ENCODE measurements around the gene DNAL1. TPM values are rescaled to one million over a fixed set of nuclear protein-coding genes. Genes with fewer than 3 reads are reported as not detected.

Gene DNAL1
- total RNA-seq, 1 experiment from 2014 or later = 32.8 TPM

GRCh38 chr14:73719791-73720190, 75.0 kb downstream of the DNAL1 start:
- in situ Hi-C loops (cut with HindIII; ENCODE audit: low sequenced_read_pairs) = no loop called here
- DNase-seq (ENCODE audit: low spot score) = no peak

GRCh38 chr14:73720636-73721035, 75.8 kb downstream of the DNAL1 start:
- in situ Hi-C loops (cut with HindIII; ENCODE audit: low sequenced_read_pairs) = no loop called here
- DNase-seq (ENCODE audit: low spot score) = no peak

GRCh38 chr14:73721101-73721821, 76.5 kb downstream of the DNAL1 start:
- in situ Hi-C loops (cut with HindIII; ENCODE audit: low sequenced_read_pairs) = no loop called here
- no peak for DNase-seq (ENCODE audit: low spot score)

DNA sequence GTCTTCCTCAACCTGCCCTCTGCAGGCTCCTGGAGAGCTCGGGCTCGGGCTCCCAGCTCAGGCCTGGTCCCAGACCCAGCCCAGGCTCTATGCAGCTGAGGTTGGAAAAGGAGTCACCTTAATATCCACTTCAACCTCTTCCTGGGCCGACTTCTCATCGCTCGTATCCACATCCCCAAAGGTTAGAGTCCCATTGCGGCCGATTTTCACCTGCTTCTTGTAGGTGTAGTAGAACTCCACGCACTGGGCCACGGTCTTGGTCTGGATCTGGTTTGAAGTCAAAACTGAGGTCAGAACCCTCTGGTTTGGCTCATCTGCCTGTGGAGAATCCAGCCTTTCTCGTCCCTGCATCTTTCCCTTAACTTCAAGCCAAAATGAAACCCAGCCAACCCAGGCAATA, 77.8 kb downstream of the DNAL1 start:
- DNase-seq (ENCODE audit: low spot score) = no peak
- in situ Hi-C loops (cut with HindIII; ENCODE audit: low sequenced_read_pairs) = no loop called here

GRCh38 chr14:73723406-73723796, 78.6 kb downstream of the DNAL1 start:
- in situ Hi-C loops (cut with HindIII; ENCODE audit: low sequenced_read_pairs) = no loop called here
- DNase-seq (ENCODE audit: low spot score) = no peak

- DNase-seq (ENCODE audit: low spot score) = no peak
- in situ Hi-C loops (cut with HindIII; ENCODE audit: low sequenced_read_pairs) = no loop called here
These were observed 79.2 kb downstream of the DNAL1 start for GRCh38 chr14:73723797-73724661.

- in situ Hi-C loops (cut with HindIII; ENCODE audit: low sequenced_read_pairs) = no loop called here
- DNase-seq (ENCODE audit: low spot score) = no peak
These were observed 79.9 kb downstream of the DNAL1 start for GRCh38 chr14:73724696-73725095.

- no peak for DNase-seq (ENCODE audit: low spot score)
- in situ Hi-C loops (cut with HindIII; ENCODE audit: low sequenced_read_pairs) = no loop called here
These were observed 80.6 kb downstream of the DNAL1 start for GRCh38 chr14:73725116-73726024.

DNA sequence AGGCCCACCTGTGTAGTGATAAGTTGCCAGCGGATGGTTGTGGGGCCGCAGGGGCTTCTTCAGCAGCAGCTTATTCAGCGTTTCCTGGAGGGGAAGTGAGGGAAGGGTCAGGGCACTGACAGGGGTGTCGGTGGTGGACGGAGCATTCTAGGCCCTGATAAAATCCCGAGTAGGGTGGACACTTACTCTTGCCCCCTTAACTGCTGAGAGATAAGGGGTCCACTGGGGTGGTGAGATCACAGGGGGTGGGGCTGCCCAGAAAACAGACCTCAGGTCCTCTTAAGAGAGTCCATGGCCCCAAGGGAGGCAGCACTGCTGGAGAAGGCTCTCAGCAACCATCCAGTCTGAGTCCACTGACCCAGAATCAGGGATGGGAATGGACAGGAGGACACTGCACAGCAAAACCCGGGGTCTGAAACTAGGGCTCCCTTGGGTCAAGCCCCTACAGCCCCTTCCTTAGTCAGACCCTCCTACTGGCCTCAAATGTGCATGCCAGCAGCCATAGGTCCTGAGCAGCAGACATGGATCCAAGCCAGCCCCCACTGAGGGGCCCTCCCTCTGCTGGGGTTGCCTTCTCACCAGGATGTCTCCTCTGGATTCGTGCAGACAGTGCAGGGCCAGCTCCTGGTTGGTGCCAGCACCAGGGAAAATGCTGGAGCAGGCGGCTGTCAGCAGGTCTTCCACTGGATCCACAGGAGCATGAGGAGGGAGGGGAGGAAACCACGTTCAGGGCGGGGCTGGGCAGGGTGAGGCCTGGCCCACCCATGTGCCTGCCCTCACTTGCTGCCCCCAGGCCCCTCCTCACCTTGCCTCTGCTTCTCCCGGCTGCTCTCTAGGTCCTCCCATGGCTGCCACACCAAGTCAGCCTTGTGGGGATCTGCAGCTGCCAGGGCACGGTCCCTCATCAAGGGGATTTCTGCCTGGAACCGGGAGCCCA, 81.5 kb downstream of the DNAL1 start:
- no peak for DNase-seq (ENCODE audit: low spot score)
- in situ Hi-C loops (cut with HindIII; ENCODE audit: low sequenced_read_pairs) = no loop called here

GRCh38 chr14:73727166-73727565, 82.4 kb downstream of the DNAL1 start:
- in situ Hi-C loops (cut with HindIII; ENCODE audit: low sequenced_read_pairs) = no loop called here

GRCh38 chr14:73728717-73729330, 84.0 kb downstream of the DNAL1 start:
- peak; percentile 82 for DNase-seq (ENCODE audit: low spot score)
- in situ Hi-C loops (cut with HindIII; ENCODE audit: low sequenced_read_pairs) = no loop called here

More at GRCh38 chr14:73727166-73727565, 82.4 kb downstream of the DNAL1 start:
- no peak for DNase-seq (ENCODE audit: low spot score)

GRCh38 chr14:73729556-73730265, 84.9 kb downstream of the DNAL1 start:
- no peak for DNase-seq (ENCODE audit: low spot score)
- in situ Hi-C loops (cut with HindIII; ENCODE audit: low sequenced_read_pairs) = no loop called here

DNA sequence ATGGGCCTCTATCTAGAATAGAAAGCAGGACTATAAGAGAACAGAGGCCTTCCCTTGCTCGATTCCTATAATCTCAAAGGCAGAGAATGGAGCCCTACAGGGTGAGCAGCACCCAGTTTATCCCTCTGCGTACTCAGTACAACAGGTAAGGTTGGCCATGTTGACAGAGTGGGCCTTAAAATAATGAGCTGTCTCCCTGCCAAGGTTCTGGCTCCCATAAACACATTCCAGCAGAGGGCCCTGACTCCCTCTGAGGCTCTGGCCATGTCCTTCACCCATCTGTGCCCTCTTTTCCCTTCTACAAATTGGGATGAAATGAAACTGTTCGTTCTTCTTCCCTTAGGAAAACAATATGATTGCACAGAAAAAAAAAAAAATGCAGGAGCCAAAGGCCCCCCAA, 86.3 kb downstream of the DNAL1 start:
- in situ Hi-C loops (cut with HindIII; ENCODE audit: low sequenced_read_pairs) = no loop called here
- peak; percentile 80 for DNase-seq (ENCODE audit: low spot score)

DNA sequence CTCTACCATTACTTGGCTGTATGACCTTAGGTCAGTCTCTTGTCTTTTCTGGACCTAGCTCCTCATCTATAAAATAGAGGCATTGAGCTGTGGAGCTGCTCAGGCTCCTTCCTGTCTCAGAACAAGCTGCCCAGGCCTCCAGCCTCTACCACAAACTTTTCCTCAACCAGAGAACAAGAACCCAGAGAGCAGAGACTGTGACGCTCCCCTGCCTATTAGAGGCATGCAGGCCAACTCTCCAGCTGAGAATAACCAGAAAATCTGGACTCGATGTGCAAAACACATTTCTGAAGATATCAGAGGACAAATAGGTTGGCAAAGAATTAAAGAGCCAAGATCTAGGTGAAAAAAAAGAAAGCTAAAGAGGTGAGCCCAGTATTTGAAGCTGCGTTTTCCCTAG, 87.2 kb downstream of the DNAL1 start:
- in situ Hi-C loops (cut with HindIII; ENCODE audit: low sequenced_read_pairs) = no loop called here
- DNase-seq (ENCODE audit: low spot score) = no peak

DNA sequence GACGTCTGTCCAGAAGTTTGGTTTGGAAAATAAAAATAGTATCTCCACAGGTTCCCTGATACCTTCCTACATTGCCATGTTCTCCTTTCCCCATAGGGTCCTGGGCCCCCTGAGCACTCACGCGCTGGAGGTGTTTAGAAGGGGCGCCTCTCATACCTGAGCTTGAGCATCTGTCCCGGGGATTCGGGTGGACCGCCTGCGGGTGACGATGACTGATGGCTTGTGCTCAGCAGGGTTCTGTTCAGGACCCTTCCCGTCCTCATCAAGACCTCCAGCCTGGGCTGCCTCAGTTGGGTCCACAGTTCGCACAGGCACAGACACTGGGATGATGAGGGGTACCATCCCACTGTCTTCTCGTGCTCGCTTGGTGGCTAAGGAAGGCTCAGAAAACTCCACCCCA, 92.1 kb downstream of the DNAL1 start:
- no peak for DNase-seq (ENCODE audit: low spot score)
- in situ Hi-C loops (cut with HindIII; ENCODE audit: low sequenced_read_pairs) = no loop called here

- in situ Hi-C loops (cut with HindIII; ENCODE audit: low sequenced_read_pairs) = no loop called here
- DNase-seq (ENCODE audit: low spot score) = no peak
These were observed 93.9 kb downstream of the DNAL1 start for GRCh38 chr14:73738518-73739173.

Data from G401 (cell line).